H1 (cell line): ENCODE data around the gene TP53I11. TPM values are rescaled to one million over a fixed set of nuclear protein-coding genes. Genes with fewer than 3 reads are reported as not detected.
A peak's percentile ranks its signal among the peaks of the same experiment; 100 is the strongest.

Source experiments
- CTCF ChIA-PET: fragments of 300-600 bp; sonication (Branson Sonifier 250); formaldehyde crosslinking; loops from one replicate; lab custom pipeline; 2021; ENCODE audit not compliant: partially characterized antibody; lab: Charles Lee
- POLR2A ChIA-PET: fragments of 300-600 bp; sonication (Branson Sonifier 250); formaldehyde crosslinking; loops from one replicate; lab custom pipeline; 2021; ENCODE audit warnings: inconsistent platforms; ENCODE audit not compliant: partially characterized antibody; lab: Charles Lee
- DNase-seq, 2 experiments: peaks; one replicate each; pipeline versions ENCODE4 v3.0.0 to v3.0.0-alpha.2; 2010 to 2022; ENCODE audit warnings: low spot score in 2 of 2, low read depth in 1 of 2, mixed read lengths in 1 of 2
- FAIRE-seq: peaks from 2 replicates; lab custom pipeline; 2011; peaks lifted over from hg19 to GRCh38; lab: Jason Lieb, UNC
- H2AFZ ChIP-seq: 2 replicates; pipeline ENCODE4 v1.8.1; 2012; ENCODE audit warnings: low read length, inconsistent platforms
- H2AK5ac ChIP-seq: 2 replicates; pipeline ENCODE4 v1.6.1; 2013; ENCODE audit warnings: low read depth, low read length
- H2BK120ac ChIP-seq: replicated peaks from 2 replicates; pipeline ENCODE3; 2013; ENCODE audit warnings: low read depth, low read length, inconsistent platforms
- H2BK12ac ChIP-seq: 2 replicates; pipeline ENCODE4 v1.6.1; 2013; ENCODE audit warnings: low read depth, low read length
- H2BK15ac ChIP-seq: 2 replicates; pipeline ENCODE4 v1.6.1; 2013; ENCODE audit warnings: low read length
- H2BK20ac ChIP-seq: 2 replicates; pipeline ENCODE4 v1.6.1; 2013; ENCODE audit warnings: low read length
- H2BK5ac ChIP-seq: 2 replicates; pipeline ENCODE4 v1.6.1; 2013; ENCODE audit warnings: low read depth, low read length
- H3K14ac ChIP-seq: 2 replicates; pipeline ENCODE4 v1.6.1; 2013; ENCODE audit warnings: inconsistent platforms; ENCODE audit not compliant: insufficient read length
- H3K18ac ChIP-seq: 2 replicates; pipeline ENCODE4 v1.6.1; 2013; ENCODE audit warnings: low read length; ENCODE audit errors: extremely low read depth
- H3K23ac ChIP-seq: 2 replicates; pipeline ENCODE4 v1.6.1; 2013; ENCODE audit warnings: inconsistent platforms; ENCODE audit not compliant: insufficient read length
- H3K23me2 ChIP-seq: 2 replicates; pipeline ENCODE4 v1.6.1; 2013; ENCODE audit warnings: low read depth, low read length
- H3K27ac ChIP-seq: 2 replicates; pipeline ENCODE4 v1.6.1; 2011; ENCODE audit warnings: low read depth, low read length, inconsistent platforms
- H3K27me3 ChIP-seq, 4 experiments: replicated peaks in 1 of 4; 1 replicate in 1 of 4; 2 replicates in 3 of 4; pipeline versions ENCODE4 v1.6.1 to v1.8.1; 2011 to 2013; ENCODE audit warnings: low read length in 3 of 4, mild to moderate bottlenecking in 3 of 4, inconsistent platforms in 2 of 4, mixed read lengths in 2 of 4, moderate library complexity in 1 of 4; ENCODE audit not compliant: control insufficient read depth in 3 of 4, insufficient read depth in 3 of 4; ENCODE audit errors: extremely low read depth in 1 of 4
- H3K36me3 ChIP-seq, 4 experiments: 2 replicates each; pipeline versions ENCODE4 v1.6.1 to v1.8.1; 2011 to 2013; ENCODE audit warnings: mild to moderate bottlenecking in 4 of 4, low read length in 3 of 4, moderate library complexity in 2 of 4, control low read depth in 1 of 4, inconsistent platforms in 1 of 4; ENCODE audit not compliant: insufficient read depth in 4 of 4, control insufficient read depth in 2 of 4
- H3K4ac ChIP-seq: replicated peaks from 2 replicates; pipeline ENCODE3; 2013; ENCODE audit warnings: low read length, low read depth, mixed read lengths, inconsistent platforms; ENCODE audit not compliant: insufficient read length
- H3K4me1 ChIP-seq, 4 experiments: replicated peaks in 1 of 4; 1 replicate in 1 of 4; 2 replicates in 3 of 4; pipeline versions ENCODE4 v1.6.1 to v1.8.1; 2011 to 2013; ENCODE audit warnings: low read length in 3 of 4, inconsistent platforms in 2 of 4, mixed read lengths in 1 of 4; ENCODE audit not compliant: insufficient read depth in 4 of 4, control insufficient read depth in 3 of 4
- H3K4me2 ChIP-seq, 2 experiments: 2 replicates each; pipeline versions ENCODE4 v1.6.1 to v1.8.1; 2011 to 2013; ENCODE audit warnings: low read depth in 2 of 2, low read length in 2 of 2, control low read depth in 1 of 2, inconsistent platforms in 1 of 2, mild to moderate bottlenecking in 1 of 2; ENCODE audit not compliant: insufficient read depth in 1 of 2
- H3K4me3 ChIP-seq, 4 experiments: fragments of 200-600, 300-600 bp in 1 of 4; sonication (generic), shearing (Covaris generic), sonication (Bioruptor Twin) in 1 of 4; 2 replicates each; pipeline versions ENCODE4 v1.5.1 to v1.8.1; 2011 to 2016; ENCODE audit warnings: low read length in 4 of 4, low read depth in 3 of 4, control low read depth in 2 of 4, inconsistent platforms in 2 of 4, mild to moderate bottlenecking in 2 of 4, mixed read lengths in 1 of 4, moderate library complexity in 1 of 4; ENCODE audit not compliant: insufficient read depth in 2 of 4; ENCODE audit errors: extremely low read depth in 1 of 4
- H3K56ac ChIP-seq: replicated peaks from 2 replicates; pipeline ENCODE3; 2013; ENCODE audit warnings: low read depth, mild to moderate bottlenecking, mixed read lengths, low read length, inconsistent platforms; ENCODE audit not compliant: insufficient read length
- H3K79me1 ChIP-seq: 2 replicates; pipeline ENCODE4 v1.6.1; 2013; ENCODE audit warnings: low read depth, low read length, control low read depth
- H3K79me2 ChIP-seq, 2 experiments: 2 replicates each; pipeline versions ENCODE4 v1.6.1 to v1.8.1; 2012 to 2013; ENCODE audit warnings: low read length in 2 of 2, mild to moderate bottlenecking in 2 of 2, inconsistent platforms in 1 of 2; ENCODE audit not compliant: insufficient read depth in 2 of 2, control insufficient read depth in 1 of 2
- H3K9ac ChIP-seq, 4 experiments: replicated peaks in 1 of 4; 1 replicate in 1 of 4; 2 replicates in 3 of 4; pipeline versions ENCODE4 v1.6.1 to v1.8.1; 2011 to 2013; ENCODE audit warnings: low read depth in 3 of 4, low read length in 3 of 4, control low read depth in 2 of 4, mild to moderate bottlenecking in 2 of 4, moderate library complexity in 2 of 4, inconsistent platforms in 1 of 4; ENCODE audit errors: extremely low read depth in 1 of 4
- H3K9me3 ChIP-seq, 2 experiments: 2 replicates each; pipeline versions ENCODE4 v1.6.1 to v1.8.1; 2012 to 2013; ENCODE audit warnings: mild to moderate bottlenecking in 2 of 2, moderate library complexity in 2 of 2, control low read depth in 1 of 2, inconsistent platforms in 1 of 2, low read depth in 1 of 2, low read length in 1 of 2, mixed read lengths in 1 of 2; ENCODE audit not compliant: insufficient read depth in 2 of 2
- H4K20me1 ChIP-seq, 2 experiments: replicated peaks in 1 of 2; 2 replicates each; pipeline versions ENCODE3 to v1.8.1; 2011 to 2013; ENCODE audit warnings: inconsistent platforms in 2 of 2, low read length in 2 of 2, mild to moderate bottlenecking in 1 of 2; ENCODE audit not compliant: insufficient read depth in 2 of 2, control insufficient read depth in 1 of 2
- H4K5ac ChIP-seq: 2 replicates; pipeline ENCODE4 v1.6.1; 2013; ENCODE audit warnings: low read length, low read depth, mixed read lengths, inconsistent platforms; ENCODE audit not compliant: insufficient read length
- H4K8ac ChIP-seq: 2 replicates; pipeline ENCODE4 v1.8.0; 2013; ENCODE audit warnings: mild to moderate bottlenecking, moderate library complexity, low read length, inconsistent platforms; ENCODE audit not compliant: insufficient read depth; ENCODE audit errors: extremely low read depth
- H4K91ac ChIP-seq: replicated peaks from 2 replicates; pipeline ENCODE3; 2013; ENCODE audit warnings: low read length, mixed read lengths, inconsistent platforms; ENCODE audit not compliant: insufficient read length
- CBX8 ChIP-seq: fragments of 300-800, 300-1000 bp; sonication (generic); IDR thresholded peaks from 2 replicates; pipeline ENCODE4 v1.7.1; 2016; ENCODE audit warnings: low read depth, low read length, borderline replicate concordance
- CEBPB ChIP-seq: IDR thresholded peaks from 2 replicates; pipeline ENCODE4 v1.6.1; 2012; ENCODE audit warnings: low read depth, low read length
- WGBS, 2 experiments: shearing (Covaris generic) in 1 of 2; methylation state at CpG; one replicate each; pipeline versions ENCODE4 v1.1.6 to v1.1.7; 2013 to 2015; ENCODE audit warnings: low lambda C conversion rate in 2 of 2, mixed read lengths in 2 of 2, inconsistent platforms in 1 of 2, low coverage in 1 of 2, missing lambda C conversion rate in 1 of 2; ENCODE audit not compliant: insufficient replicate concordance in 2 of 2, insufficient coverage in 1 of 2, insufficient read length in 1 of 2; ENCODE audit errors: extremely low coverage in 1 of 2, missing lambda C conversion rate in 1 of 2; 5-methylcytosine and 5-hydroxymethylcytosine counted together
- polyA plus RNA-seq, 7 experiments: library from polyadenylated mRNA; depleted of rRNA in 3 of 7; stranded (reverse) in 5 of 7; unstranded in 2 of 7; fragments of >200 nt in 5 of 7; fragments of 200-250 nt in 2 of 7; gene quantifications; 1 replicate in 5 of 7; 2 replicates in 1 of 7; 4 replicates in 1 of 7; pipeline versions ENCODE4 v1.2.1 to v1.2.3, GENCODE V29; 2011 to 2013; ENCODE audit warnings: missing spikeins in 2 of 7, mixed read lengths in 2 of 7
- total RNA-seq: library from RNA; stranded (reverse); fragmentation: NEBNext Ultra II Directional; extraction: Animal tissue kit (Norgen Biotek cat#: 25700); gene quantifications from 2 replicates; pipeline ENCODE4 v1.2.1, GENCODE V29; 2021

The TP53I11 gene
- total and polyA plus RNA-seq, 2 of the 8 experiments (the other 6 are each of a cell fraction or from before 2014, with no cell fraction given), result 34.0 to 46.3 TPM

GRCh38 chr11:44945666-44946065 lies 5.0 kb downstream of the TP53I11 start:
- Histone ChIP-seq H2BK12ac (peak overlapping the region; percentile 84; the same call in 1 of the 2 replicates), H3K79me1 (peaks cover 25% of the 10 kb centered on the region), H2BK5ac (no peak overlapping the region), H4K5ac (no peak overlapping the region), H3K9me3 (no peaks in the 10 kb centered on the region), H2BK20ac (peak overlapping the region; percentile 61; the same call in 1 of the 2 replicates), H2AK5ac (peak overlapping the region; percentile 55; the same call in 1 of the 2 replicates), H3K4me3 (no peak overlapping the region), H2BK120ac (no peak overlapping the region), H3K79me2 (peaks cover 5 to 35% of the 10 kb centered on the region in 2 experiments), H2AFZ (no peak overlapping the region), H3K56ac (no peak overlapping the region), H4K8ac (no peak overlapping the region), H2BK15ac (no peak overlapping the region), H3K18ac (0 out of 2 replicates have a peak overlapping the region, but pooled peaks have one; percentile 38), H3K4me1 (peaks cover 7 to 52% (median 38%) of the 10 kb centered on the region in 4 experiments), H3K4ac (no peak overlapping the region), H3K23me2 (peaks cover 9% of the 10 kb centered on the region; the same call in 1 of the 2 replicates), H3K14ac (no peak overlapping the region), H3K27me3 (no peaks in the 10 kb centered on the region), H3K4me2 (no peak overlapping the region; a peak in 1 of 4 replicates), H3K36me3 (peaks cover 0 to 9% (median under 1%) of the 10 kb centered on the region in 4 experiments; a peak in 4 of 8 replicates), H3K23ac (no peak overlapping the region), H3K27ac (no peak overlapping the region), H4K91ac (no peak overlapping the region), H4K20me1 (peaks cover 0 to 10% of the 10 kb centered on the region in 2 experiments), H3K9ac (no peak overlapping the region)
- TF ChIP-seq CEBPB (peak; percentile 50; the same call in 1 of the 2 replicates), CBX8 (no peak)
- WGBS, 2 experiments, result 86% methylated on average over 11 of the region's 11 CpGs; no CpG with 5 or more reads in 1 of the 2 experiments
- FAIRE-seq, result no peak
- CTCF ChIA-PET, result interaction anchor here (0.9 to 24.5 kb wide), 12 partner anchors 11 to 324 kb away, joined by 3 to 1347 read pairs (median 6); no protein-coding TSS in a partner anchor
- no peak for DNase-seq
- POLR2A ChIA-PET, result interaction anchor here (1.0 to 2.2 kb wide), 4 partner anchors 11 to 19 kb away, joined by 4 to 7 read pairs (median 4); no protein-coding TSS in a partner anchor
